Neural cell (in vitro differentiated cells): ENCODE measurements around the gene MYH7B. TPM values are rescaled to one million over a fixed set of nuclear protein-coding genes. Genes with fewer than 3 reads are reported as not detected.

Experiments used
- H2AFZ ChIP-seq: fragments of 200-600, 300-800 bp; sonication (generic), shearing (Covaris generic); 2 replicates; pipeline ENCODE4 v1.6.0; 2014; ENCODE audit warnings: low read depth, mild to moderate bottlenecking, antibody characterized with exemption, low read length, moderate library complexity
- H3F3A ChIP-seq: fragments of 200-600 bp; shearing (Covaris generic); 2 replicates; pipeline ENCODE4 v1.6.1; 2016; ENCODE audit warnings: mild to moderate bottlenecking, moderate library complexity, mixed read lengths, antibody characterized with exemption, low read length; ENCODE audit not compliant: insufficient read depth, poor library complexity, severe bottlenecking
- H3K27ac ChIP-seq: fragments of 200-600, 300-800 bp; sonication (generic), shearing (Covaris generic); 2 replicates; pipeline ENCODE4 v1.5.1; 2014; ENCODE audit warnings: mild to moderate bottlenecking, low read length, moderate library complexity
- H3K27me3 ChIP-seq: fragments of 300-800, 200-600 bp; sonication (generic), shearing (Covaris generic); 2 replicates; pipeline ENCODE4 v1.6.0; 2014; ENCODE audit warnings: mild to moderate bottlenecking, low read depth, low read length, moderate library complexity; ENCODE audit not compliant: insufficient read depth
- H3K36me3 ChIP-seq: fragments of 300-800, 200-600 bp; sonication (generic), shearing (Covaris generic); 2 replicates; pipeline ENCODE4 v1.5.1; 2014; ENCODE audit warnings: mild to moderate bottlenecking, antibody characterized with exemption, low read length, moderate library complexity; ENCODE audit not compliant: insufficient read depth
- H3K4me2 ChIP-seq: fragments of 300-800, 200-600 bp; sonication (generic), shearing (Covaris generic); 2 replicates; pipeline ENCODE4 v1.6.0; 2014; ENCODE audit warnings: mild to moderate bottlenecking, low read length
- H3K4me3 ChIP-seq: fragments of 300-800, 200-600 bp; sonication (generic), shearing (Covaris generic); 2 replicates; pipeline ENCODE4 v1.5.1; 2014; ENCODE audit warnings: mild to moderate bottlenecking, low read length, moderate library complexity
- H3K79me2 ChIP-seq: fragments of 200-600 bp; shearing (Covaris generic); replicated peaks from 2 replicates; pipeline ENCODE4 v1.6.0; 2014; ENCODE audit warnings: mild to moderate bottlenecking, low read length, moderate library complexity; ENCODE audit not compliant: insufficient read depth
- H3K9ac ChIP-seq: fragments of 300-800, 200-600 bp; sonication (generic), shearing (Covaris generic); 2 replicates; pipeline ENCODE4 v1.6.1; 2016; ENCODE audit warnings: mild to moderate bottlenecking, low read length, mixed read lengths
- H3K9me2 ChIP-seq: fragments of 200-600 bp; shearing (Covaris generic); 2 replicates; pipeline ENCODE4 v1.6.1; 2016; ENCODE audit warnings: mild to moderate bottlenecking, low read length, mixed read lengths; ENCODE audit not compliant: insufficient read depth
- H3K9me3 ChIP-seq: fragments of 200-600, 300-800 bp; sonication (generic), shearing (Covaris generic); 2 replicates; pipeline ENCODE4 v1.6.1; 2016; ENCODE audit warnings: mild to moderate bottlenecking, mixed run types, low read length, moderate library complexity, mixed read lengths
- H4K20me1 ChIP-seq: fragments of 200-600 bp; shearing (Covaris generic); 2 replicates; pipeline ENCODE4 v1.6.1; 2016; ENCODE audit warnings: mild to moderate bottlenecking, mixed run types; ENCODE audit not compliant: insufficient read depth
- EP300 ChIP-seq: fragments of 450-650 bp; conservative IDR thresholded peaks from 2 replicates; pipeline ENCODE4 v1.6.1; 2014; ENCODE audit warnings: antibody characterized with exemption, mild to moderate bottlenecking, moderate library complexity; ENCODE audit not compliant: poor library complexity, severe bottlenecking
- EZH2 ChIP-seq: fragments of 200-600, 300-800 bp; shearing (Covaris generic), sonication (generic); IDR thresholded peaks from 2 replicates; pipeline ENCODE4 v1.6.1; 2014; ENCODE audit warnings: antibody characterized with exemption, low read length, borderline replicate concordance, mild to moderate bottlenecking; ENCODE audit not compliant: insufficient read depth, poor library complexity, severe bottlenecking
- MXI1 ChIP-seq: fragments of 450-650 bp; conservative IDR thresholded peaks from 2 replicates; pipeline ENCODE4 v1.6.1; 2014; ENCODE audit warnings: antibody characterized with exemption, mild to moderate bottlenecking; ENCODE audit not compliant: poor library complexity, severe bottlenecking
- POLR2AphosphoS5 ChIP-seq: IDR thresholded peaks from 2 replicates; pipeline ENCODE4 v1.6.1; 2012
- RAD21 ChIP-seq: fragments of 450-650 bp; conservative IDR thresholded peaks from 2 replicates; pipeline ENCODE4 v1.6.1; 2014; ENCODE audit warnings: antibody characterized with exemption, mild to moderate bottlenecking, moderate library complexity
- SMC3 ChIP-seq: fragments of 450-650 bp; conservative IDR thresholded peaks from 2 replicates; pipeline ENCODE4 v1.6.1; 2014; ENCODE audit warnings: antibody characterized with exemption, mild to moderate bottlenecking, moderate library complexity; ENCODE audit not compliant: poor library complexity
- TAF1 ChIP-seq: IDR thresholded peaks from 2 replicates; pipeline ENCODE4 v1.6.1; 2012; ENCODE audit warnings: low read depth
- polyA plus RNA-seq: library from polyadenylated mRNA; depleted of rRNA; stranded (reverse); fragments of >200 nt; gene quantifications from 2 replicates; pipeline ENCODE4 v1.2.3, GENCODE V29; 2014
- TF ChIP-seq, protein P1 (sequence below): IDR thresholded peaks from 2 replicates; pipeline ENCODE4 v1.6.1; 2012; ENCODE audit warnings: borderline replicate concordance
- TF ChIP-seq, protein P2 (sequence below): fragments of 450-650 bp; IDR thresholded peaks from 2 replicates; pipeline ENCODE4 v1.5.1; 2014; ENCODE audit warnings: antibody characterized with exemption, mild to moderate bottlenecking, moderate library complexity; ENCODE audit not compliant: poor library complexity, severe bottlenecking

The MYH7B gene
- polyA plus RNA-seq, 1 donor from 2014 or later: not detected

DNA sequence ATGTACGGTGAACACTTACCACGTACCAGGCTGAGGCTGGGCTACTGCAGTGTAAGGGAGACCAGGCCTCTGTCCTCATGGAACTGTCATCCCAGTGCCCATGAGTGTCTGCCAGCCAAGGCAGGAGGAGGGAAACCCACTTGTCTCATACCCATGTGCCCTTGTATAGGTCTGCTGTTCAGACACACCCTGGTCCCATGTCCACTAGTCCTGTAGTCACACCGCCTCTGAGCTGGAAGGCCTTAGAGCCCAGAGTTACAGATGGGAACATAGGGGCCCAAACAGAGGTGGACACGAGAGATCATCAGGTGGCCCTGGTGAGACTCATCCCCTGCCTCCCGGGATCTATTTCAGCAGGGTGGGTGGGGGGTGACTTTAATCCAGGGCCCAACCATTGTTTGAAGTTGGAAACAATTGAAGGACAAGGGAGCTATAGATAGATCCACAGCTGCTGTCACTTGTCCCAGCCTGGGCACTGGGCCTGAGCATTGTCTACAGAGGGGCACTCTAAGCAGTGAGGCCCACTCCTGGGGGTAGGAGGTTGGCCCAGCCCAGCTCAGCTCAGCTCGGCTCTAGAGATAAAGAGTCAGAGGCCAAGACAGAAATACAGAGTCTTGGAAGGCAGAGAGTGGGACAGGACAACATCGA lies 14.6 kb downstream of the MYH7B start:
- Histone ChIP-seq H3K79me2 (no peaks in the 10 kb centered on the region), H3K4me3 (no peak overlapping the region), H3K27ac (no peak overlapping the region), H3K9me2 (no peaks in the 10 kb centered on the region), H3K9ac (no peak overlapping the region), H4K20me1 (no peaks in the 10 kb centered on the region), H2AFZ (no peak overlapping the region), H3F3A (no peaks in the 10 kb centered on the region), H3K27me3 (no peaks in the 10 kb centered on the region), H3K36me3 (no peaks in the 10 kb centered on the region), H3K9me3 (no peaks in the 10 kb centered on the region), H3K4me2 (no peak overlapping the region)
- TF ChIP-seq MXI1 (no peak), EP300 (no peak), SMC3 (no peak), TAF1 (no peak), EZH2 (no peak), RAD21 (no peak), POLR2AphosphoS5 (no peak)
- TF ChIP-seq, protein P1, sequence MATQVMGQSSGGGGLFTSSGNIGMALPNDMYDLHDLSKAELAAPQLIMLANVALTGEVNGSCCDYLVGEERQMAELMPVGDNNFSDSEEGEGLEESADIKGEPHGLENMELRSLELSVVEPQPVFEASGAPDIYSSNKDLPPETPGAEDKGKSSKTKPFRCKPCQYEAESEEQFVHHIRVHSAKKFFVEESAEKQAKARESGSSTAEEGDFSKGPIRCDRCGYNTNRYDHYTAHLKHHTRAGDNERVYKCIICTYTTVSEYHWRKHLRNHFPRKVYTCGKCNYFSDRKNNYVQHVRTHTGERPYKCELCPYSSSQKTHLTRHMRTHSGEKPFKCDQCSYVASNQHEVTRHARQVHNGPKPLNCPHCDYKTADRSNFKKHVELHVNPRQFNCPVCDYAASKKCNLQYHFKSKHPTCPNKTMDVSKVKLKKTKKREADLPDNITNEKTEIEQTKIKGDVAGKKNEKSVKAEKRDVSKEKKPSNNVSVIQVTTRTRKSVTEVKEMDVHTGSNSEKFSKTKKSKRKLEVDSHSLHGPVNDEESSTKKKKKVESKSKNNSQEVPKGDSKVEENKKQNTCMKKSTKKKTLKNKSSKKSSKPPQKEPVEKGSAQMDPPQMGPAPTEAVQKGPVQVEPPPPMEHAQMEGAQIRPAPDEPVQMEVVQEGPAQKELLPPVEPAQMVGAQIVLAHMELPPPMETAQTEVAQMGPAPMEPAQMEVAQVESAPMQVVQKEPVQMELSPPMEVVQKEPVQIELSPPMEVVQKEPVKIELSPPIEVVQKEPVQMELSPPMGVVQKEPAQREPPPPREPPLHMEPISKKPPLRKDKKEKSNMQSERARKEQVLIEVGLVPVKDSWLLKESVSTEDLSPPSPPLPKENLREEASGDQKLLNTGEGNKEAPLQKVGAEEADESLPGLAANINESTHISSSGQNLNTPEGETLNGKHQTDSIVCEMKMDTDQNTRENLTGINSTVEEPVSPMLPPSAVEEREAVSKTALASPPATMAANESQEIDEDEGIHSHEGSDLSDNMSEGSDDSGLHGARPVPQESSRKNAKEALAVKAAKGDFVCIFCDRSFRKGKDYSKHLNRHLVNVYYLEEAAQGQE: no peak
- TF ChIP-seq, protein P2, sequence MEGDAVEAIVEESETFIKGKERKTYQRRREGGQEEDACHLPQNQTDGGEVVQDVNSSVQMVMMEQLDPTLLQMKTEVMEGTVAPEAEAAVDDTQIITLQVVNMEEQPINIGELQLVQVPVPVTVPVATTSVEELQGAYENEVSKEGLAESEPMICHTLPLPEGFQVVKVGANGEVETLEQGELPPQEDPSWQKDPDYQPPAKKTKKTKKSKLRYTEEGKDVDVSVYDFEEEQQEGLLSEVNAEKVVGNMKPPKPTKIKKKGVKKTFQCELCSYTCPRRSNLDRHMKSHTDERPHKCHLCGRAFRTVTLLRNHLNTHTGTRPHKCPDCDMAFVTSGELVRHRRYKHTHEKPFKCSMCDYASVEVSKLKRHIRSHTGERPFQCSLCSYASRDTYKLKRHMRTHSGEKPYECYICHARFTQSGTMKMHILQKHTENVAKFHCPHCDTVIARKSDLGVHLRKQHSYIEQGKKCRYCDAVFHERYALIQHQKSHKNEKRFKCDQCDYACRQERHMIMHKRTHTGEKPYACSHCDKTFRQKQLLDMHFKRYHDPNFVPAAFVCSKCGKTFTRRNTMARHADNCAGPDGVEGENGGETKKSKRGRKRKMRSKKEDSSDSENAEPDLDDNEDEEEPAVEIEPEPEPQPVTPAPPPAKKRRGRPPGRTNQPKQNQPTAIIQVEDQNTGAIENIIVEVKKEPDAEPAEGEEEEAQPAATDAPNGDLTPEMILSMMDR: no peak

DNA sequence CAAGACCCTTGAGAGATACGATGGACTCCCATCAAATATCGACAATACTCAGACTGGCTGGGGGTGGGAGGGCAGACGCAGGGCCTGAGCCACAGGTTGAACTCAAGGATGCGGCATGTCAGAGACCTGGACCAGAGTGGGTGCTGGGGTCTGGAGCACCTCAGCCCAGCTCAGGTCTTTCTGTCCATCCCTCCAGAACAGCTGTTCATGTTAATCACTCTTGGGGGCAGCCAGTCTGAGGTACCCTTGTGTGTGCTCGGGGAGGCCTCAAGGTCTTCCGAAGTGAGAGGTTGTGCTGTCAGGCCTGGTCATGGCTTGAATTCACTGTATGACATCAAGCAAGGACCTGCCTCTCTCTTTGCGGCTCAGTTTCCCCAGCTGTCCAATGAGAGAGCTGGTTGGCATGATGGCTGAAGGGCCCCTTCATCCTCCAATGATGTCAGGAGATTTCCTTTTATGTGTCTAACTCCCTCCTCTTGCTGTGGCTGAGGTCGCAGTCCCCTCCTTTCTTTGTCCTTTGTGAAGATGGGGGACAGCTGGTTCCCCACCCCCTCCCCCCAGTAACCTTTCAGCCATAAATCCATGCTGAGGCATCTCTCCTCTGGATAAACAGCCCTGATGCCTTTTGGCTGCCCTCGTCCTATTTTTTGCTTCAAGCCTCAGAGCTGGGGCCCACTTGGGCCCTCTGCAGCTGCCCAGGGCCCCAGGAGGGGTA lies 15.3 kb downstream of the MYH7B start:
- no peaks in the 10 kb centered on the region for H3F3A ChIP-seq

More for the DNA sequence above, 15.3 kb downstream of the MYH7B start:
- H3K4me2 ChIP-seq: no peak overlapping the region
- H3K27me3 ChIP-seq: no peaks in the 10 kb centered on the region
- no peaks in the 10 kb centered on the region for H3K9me2 ChIP-seq
- H3K27ac ChIP-seq: no peak overlapping the region
- no peaks in the 10 kb centered on the region for H4K20me1 ChIP-seq
- H3K4me3 ChIP-seq: no peak overlapping the region
- no peak overlapping the region for H3K9ac ChIP-seq
- no peak overlapping the region for H2AFZ ChIP-seq
- no peaks in the 10 kb centered on the region for H3K79me2 ChIP-seq
- TF ChIP-seq TAF1 (no peak), EP300 (no peak)
- H3K36me3 ChIP-seq: no peaks in the 10 kb centered on the region
- no peaks in the 10 kb centered on the region for H3K9me3 ChIP-seq
